GM20000 (cell line): ENCODE data around the gene SEC61A1.

Experiments used
- DNase-seq: peaks from one replicate; pipeline ENCODE4 v3.0.0; 2012; ENCODE audit warnings: low spot score
- CTCF ChIP-seq: IDR thresholded peaks from 2 replicates; pipeline ENCODE4 v1.5.1; 2012; ENCODE audit warnings: mild to moderate bottlenecking, control low read depth; ENCODE audit errors: extremely low read depth, missing control alignments

Gene SEC61A1

GRCh38 chr3:128077665-128078064 is 25.4 kb downstream of the SEC61A1 start:
- TF ChIP-seq CTCF: no peak
- DNase-seq: no peak

- no peak for TF ChIP-seq CTCF
- no peak for DNase-seq
These were observed 26.1 kb downstream of the SEC61A1 start for GRCh38 chr3:128078322-128078721.

GRCh38 chr3:128078875-128079274 is 26.6 kb downstream of the SEC61A1 start:
- no peak for TF ChIP-seq CTCF
- no peak for DNase-seq

GRCh38 chr3:128079823-128080222 is 27.6 kb downstream of the SEC61A1 start:
- no peak for DNase-seq

GRCh38 chr3:128080323-128081080 is 28.3 kb downstream of the SEC61A1 start:
- DNase-seq: no peak
- no peak for TF ChIP-seq CTCF

More at GRCh38 chr3:128079823-128080222, 27.6 kb downstream of the SEC61A1 start:
- TF ChIP-seq CTCF: no peak

GRCh38 chr3:128081226-128081625 is 29.0 kb downstream of the SEC61A1 start:
- TF ChIP-seq CTCF: no peak
- DNase-seq: no peak

GRCh38 chr3:128081846-128082245 is 29.6 kb downstream of the SEC61A1 start:
- DNase-seq: no peak
- TF ChIP-seq CTCF: no peak
